ENCODE measurements around the gene COL24A1. TPM values are rescaled to one million over a fixed set of nuclear protein-coding genes. Genes with fewer than 3 reads are reported as not detected.

COL24A1 gene
- total RNA-seq, 1 experiment from 2014 or later: 1.1 TPM

DNA sequence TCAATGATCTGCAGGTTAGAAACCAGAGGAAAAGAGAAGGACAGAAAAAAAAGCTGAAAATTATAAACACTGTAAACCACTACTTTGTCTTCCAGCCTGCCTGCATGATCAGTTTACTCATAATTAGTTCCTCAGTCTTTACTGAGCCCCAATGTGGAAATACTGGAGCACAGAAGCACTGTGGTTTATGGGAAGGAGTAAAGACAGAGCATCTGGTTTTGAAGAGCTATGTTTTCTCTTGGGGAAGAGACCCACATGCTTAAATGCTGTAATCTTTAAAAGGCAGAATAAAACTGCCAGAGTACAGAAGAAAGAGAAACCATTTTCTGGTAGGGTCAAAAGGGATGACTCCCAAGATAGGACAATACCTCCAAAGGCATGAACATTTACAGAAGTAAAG is 289.4 kb downstream of the COL24A1 start:
- DNase-seq (ENCODE audit: low spot score): no peak
- Mint-ChIP-seq H3K27ac (no peak overlapping the region), H3K4me1 (no peaks in the 10 kb centered on the region), H3K27me3 (ENCODE audit: low read depth) (no peaks in the 10 kb centered on the region), H3K4me3 (no peak overlapping the region), H3K36me3 (no peaks in the 10 kb centered on the region), H3K9me3 (0 out of 2 replicates have a peak, but pooled peaks cover 3% of the 10 kb centered on the region)
- CTCF ChIA-PET: no interaction called here
- no peak for ATAC-seq
- TF ChIP-seq, protein P1, sequence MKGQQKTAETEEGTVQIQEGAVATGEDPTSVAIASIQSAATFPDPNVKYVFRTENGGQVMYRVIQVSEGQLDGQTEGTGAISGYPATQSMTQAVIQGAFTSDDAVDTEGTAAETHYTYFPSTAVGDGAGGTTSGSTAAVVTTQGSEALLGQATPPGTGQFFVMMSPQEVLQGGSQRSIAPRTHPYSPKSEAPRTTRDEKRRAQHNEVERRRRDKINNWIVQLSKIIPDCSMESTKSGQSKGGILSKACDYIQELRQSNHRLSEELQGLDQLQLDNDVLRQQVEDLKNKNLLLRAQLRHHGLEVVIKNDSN (CRISPR knock-in tag; IDR thresholded peaks at IDR 0.05): no peak
- TF ChIP-seq MXD4 (CRISPR knock-in tag; IDR thresholded peaks at IDR 0.05; ENCODE audit: borderline replicate concordance) (no peak), ZNF138 (CRISPR knock-in tag; conservative IDR thresholded peaks at IDR 0.05) (no peak), TEAD1 (CRISPR knock-in tag; IDR thresholded peaks at IDR 0.05) (no peak), RELA (CRISPR knock-in tag; IDR thresholded peaks at IDR 0.05; ENCODE audit: borderline replicate concordance) (no peak), IRF2 (CRISPR knock-in tag; IDR thresholded peaks at IDR 0.05; ENCODE audit: borderline replicate concordance, low read depth) (no peak)
- TF ChIP-seq, protein P2, sequence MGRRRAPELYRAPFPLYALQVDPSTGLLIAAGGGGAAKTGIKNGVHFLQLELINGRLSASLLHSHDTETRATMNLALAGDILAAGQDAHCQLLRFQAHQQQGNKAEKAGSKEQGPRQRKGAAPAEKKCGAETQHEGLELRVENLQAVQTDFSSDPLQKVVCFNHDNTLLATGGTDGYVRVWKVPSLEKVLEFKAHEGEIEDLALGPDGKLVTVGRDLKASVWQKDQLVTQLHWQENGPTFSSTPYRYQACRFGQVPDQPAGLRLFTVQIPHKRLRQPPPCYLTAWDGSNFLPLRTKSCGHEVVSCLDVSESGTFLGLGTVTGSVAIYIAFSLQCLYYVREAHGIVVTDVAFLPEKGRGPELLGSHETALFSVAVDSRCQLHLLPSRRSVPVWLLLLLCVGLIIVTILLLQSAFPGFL (CRISPR knock-in tag; IDR thresholded peaks at IDR 0.05; ENCODE audit: borderline replicate concordance): no peak
- TF ChIP-seq, protein P3, sequence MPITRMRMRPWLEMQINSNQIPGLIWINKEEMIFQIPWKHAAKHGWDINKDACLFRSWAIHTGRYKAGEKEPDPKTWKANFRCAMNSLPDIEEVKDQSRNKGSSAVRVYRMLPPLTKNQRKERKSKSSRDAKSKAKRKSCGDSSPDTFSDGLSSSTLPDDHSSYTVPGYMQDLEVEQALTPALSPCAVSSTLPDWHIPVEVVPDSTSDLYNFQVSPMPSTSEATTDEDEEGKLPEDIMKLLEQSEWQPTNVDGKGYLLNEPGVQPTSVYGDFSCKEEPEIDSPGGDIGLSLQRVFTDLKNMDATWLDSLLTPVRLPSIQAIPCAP (CRISPR knock-in tag; IDR thresholded peaks at IDR 0.05): no peak
- TF ChIP-seq, protein P4, sequence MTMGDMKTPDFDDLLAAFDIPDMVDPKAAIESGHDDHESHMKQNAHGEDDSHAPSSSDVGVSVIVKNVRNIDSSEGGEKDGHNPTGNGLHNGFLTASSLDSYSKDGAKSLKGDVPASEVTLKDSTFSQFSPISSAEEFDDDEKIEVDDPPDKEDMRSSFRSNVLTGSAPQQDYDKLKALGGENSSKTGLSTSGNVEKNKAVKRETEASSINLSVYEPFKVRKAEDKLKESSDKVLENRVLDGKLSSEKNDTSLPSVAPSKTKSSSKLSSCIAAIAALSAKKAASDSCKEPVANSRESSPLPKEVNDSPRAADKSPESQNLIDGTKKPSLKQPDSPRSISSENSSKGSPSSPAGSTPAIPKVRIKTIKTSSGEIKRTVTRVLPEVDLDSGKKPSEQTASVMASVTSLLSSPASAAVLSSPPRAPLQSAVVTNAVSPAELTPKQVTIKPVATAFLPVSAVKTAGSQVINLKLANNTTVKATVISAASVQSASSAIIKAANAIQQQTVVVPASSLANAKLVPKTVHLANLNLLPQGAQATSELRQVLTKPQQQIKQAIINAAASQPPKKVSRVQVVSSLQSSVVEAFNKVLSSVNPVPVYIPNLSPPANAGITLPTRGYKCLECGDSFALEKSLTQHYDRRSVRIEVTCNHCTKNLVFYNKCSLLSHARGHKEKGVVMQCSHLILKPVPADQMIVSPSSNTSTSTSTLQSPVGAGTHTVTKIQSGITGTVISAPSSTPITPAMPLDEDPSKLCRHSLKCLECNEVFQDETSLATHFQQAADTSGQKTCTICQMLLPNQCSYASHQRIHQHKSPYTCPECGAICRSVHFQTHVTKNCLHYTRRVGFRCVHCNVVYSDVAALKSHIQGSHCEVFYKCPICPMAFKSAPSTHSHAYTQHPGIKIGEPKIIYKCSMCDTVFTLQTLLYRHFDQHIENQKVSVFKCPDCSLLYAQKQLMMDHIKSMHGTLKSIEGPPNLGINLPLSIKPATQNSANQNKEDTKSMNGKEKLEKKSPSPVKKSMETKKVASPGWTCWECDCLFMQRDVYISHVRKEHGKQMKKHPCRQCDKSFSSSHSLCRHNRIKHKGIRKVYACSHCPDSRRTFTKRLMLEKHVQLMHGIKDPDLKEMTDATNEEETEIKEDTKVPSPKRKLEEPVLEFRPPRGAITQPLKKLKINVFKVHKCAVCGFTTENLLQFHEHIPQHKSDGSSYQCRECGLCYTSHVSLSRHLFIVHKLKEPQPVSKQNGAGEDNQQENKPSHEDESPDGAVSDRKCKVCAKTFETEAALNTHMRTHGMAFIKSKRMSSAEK (CRISPR knock-in tag; IDR thresholded peaks at IDR 0.05; ENCODE audit: borderline replicate concordance): no peak
- TF ChIP-seq, protein P5, sequence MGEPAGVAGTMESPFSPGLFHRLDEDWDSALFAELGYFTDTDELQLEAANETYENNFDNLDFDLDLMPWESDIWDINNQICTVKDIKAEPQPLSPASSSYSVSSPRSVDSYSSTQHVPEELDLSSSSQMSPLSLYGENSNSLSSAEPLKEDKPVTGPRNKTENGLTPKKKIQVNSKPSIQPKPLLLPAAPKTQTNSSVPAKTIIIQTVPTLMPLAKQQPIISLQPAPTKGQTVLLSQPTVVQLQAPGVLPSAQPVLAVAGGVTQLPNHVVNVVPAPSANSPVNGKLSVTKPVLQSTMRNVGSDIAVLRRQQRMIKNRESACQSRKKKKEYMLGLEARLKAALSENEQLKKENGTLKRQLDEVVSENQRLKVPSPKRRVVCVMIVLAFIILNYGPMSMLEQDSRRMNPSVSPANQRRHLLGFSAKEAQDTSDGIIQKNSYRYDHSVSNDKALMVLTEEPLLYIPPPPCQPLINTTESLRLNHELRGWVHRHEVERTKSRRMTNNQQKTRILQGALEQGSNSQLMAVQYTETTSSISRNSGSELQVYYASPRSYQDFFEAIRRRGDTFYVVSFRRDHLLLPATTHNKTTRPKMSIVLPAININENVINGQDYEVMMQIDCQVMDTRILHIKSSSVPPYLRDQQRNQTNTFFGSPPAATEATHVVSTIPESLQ (CRISPR knock-in tag; IDR thresholded peaks at IDR 0.05): no peak
- POLR2A ChIA-PET: no interaction called here

DNA sequence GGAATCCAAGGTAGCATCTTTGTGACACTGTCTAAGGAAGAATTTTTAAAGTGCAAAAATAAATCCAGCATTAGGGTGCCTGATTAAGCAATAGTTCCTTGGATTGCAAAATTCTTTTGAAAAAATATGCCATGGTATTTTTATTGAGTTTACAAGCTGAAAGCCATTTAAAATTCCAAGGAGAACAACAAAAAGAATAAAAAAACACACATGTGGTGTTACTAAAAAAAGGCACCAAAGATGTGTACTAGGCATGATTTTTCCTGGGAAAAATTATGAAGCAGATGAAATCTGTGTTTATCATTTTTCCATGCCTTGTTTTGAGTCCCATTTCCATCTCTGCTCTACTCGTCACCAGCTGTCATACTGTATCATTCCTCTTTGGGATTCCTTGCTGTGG is 291.4 kb downstream of the COL24A1 start:
- no peak for DNase-seq (ENCODE audit: low spot score)
- no peaks in the 10 kb centered on the region for H3K27me3 Mint-ChIP-seq (ENCODE audit: low read depth)
- H3K4me3 Mint-ChIP-seq: no peak overlapping the region
- H3K9me3 Mint-ChIP-seq: 0 out of 2 replicates have a peak, but pooled peaks cover 3% of the 10 kb centered on the region
- H3K4me1 Mint-ChIP-seq: no peaks in the 10 kb centered on the region
- ATAC-seq: no peak
- POLR2A ChIA-PET: no interaction called here
- CTCF ChIA-PET: interaction anchor here (1.4 kb wide), 1 partner anchor 606 kb away, joined by 3 read pairs; the partner anchor contains the start of gene C1orf52
- no peaks in the 10 kb centered on the region for H3K36me3 Mint-ChIP-seq
- H3K27ac Mint-ChIP-seq: no peak overlapping the region
- TF ChIP-seq, protein P6, sequence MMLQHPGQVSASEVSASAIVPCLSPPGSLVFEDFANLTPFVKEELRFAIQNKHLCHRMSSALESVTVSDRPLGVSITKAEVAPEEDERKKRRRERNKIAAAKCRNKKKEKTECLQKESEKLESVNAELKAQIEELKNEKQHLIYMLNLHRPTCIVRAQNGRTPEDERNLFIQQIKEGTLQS (CRISPR knock-in tag; conservative IDR thresholded peaks at IDR 0.05): no peak
- TF ChIP-seq SMAD3 (CRISPR knock-in tag; IDR thresholded peaks at IDR 0.05; ENCODE audit: borderline replicate concordance): no peak
- no peak for TF ChIP-seq JUN (CRISPR knock-in tag; IDR thresholded peaks at IDR 0.05)
- TF ChIP-seq SOX15 (CRISPR knock-in tag; IDR thresholded peaks at IDR 0.05): no peak
- TF ChIP-seq TEAD1 (CRISPR knock-in tag; IDR thresholded peaks at IDR 0.05): no peak
- TF ChIP-seq, protein P7, sequence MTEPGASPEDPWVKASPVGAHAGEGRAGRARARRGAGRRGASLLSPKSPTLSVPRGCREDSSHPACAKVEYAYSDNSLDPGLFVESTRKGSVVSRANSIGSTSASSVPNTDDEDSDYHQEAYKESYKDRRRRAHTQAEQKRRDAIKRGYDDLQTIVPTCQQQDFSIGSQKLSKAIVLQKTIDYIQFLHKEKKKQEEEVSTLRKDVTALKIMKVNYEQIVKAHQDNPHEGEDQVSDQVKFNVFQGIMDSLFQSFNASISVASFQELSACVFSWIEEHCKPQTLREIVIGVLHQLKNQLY (CRISPR knock-in tag; IDR thresholded peaks at IDR 0.05): no peak
- TF ChIP-seq, protein P8, sequence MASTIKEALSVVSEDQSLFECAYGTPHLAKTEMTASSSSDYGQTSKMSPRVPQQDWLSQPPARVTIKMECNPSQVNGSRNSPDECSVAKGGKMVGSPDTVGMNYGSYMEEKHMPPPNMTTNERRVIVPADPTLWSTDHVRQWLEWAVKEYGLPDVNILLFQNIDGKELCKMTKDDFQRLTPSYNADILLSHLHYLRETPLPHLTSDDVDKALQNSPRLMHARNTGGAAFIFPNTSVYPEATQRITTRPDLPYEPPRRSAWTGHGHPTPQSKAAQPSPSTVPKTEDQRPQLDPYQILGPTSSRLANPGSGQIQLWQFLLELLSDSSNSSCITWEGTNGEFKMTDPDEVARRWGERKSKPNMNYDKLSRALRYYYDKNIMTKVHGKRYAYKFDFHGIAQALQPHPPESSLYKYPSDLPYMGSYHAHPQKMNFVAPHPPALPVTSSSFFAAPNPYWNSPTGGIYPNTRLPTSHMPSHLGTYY (CRISPR knock-in tag; IDR thresholded peaks at IDR 0.05): no peak
- no peak for TF ChIP-seq MYBL2 (CRISPR knock-in tag; IDR thresholded peaks at IDR 0.05)
- TF ChIP-seq, protein P9, sequence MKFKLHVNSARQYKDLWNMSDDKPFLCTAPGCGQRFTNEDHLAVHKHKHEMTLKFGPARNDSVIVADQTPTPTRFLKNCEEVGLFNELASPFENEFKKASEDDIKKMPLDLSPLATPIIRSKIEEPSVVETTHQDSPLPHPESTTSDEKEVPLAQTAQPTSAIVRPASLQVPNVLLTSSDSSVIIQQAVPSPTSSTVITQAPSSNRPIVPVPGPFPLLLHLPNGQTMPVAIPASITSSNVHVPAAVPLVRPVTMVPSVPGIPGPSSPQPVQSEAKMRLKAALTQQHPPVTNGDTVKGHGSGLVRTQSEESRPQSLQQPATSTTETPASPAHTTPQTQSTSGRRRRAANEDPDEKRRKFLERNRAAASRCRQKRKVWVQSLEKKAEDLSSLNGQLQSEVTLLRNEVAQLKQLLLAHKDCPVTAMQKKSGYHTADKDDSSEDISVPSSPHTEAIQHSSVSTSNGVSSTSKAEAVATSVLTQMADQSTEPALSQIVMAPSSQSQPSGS (CRISPR knock-in tag; IDR thresholded peaks at IDR 0.05; ENCODE audit: borderline replicate concordance, low read depth): no peak
